GM19351 (cell line): ENCODE results near the gene RABAC1.
"Not testable (repeated sequence)": the region's sequence is repeated elsewhere in the genome, so short reads cannot be mapped to it uniquely, and the experiment has no call there.

Source experiments
- ATAC-seq: cut with Tn5 transposase; IDR thresholded peaks from one replicate; pipeline ENCODE4 v1.9.1; 2021; ENCODE audit warnings: mild to moderate bottlenecking, moderate library complexity; ENCODE audit not compliant: unreplicated experiment

RABAC1 gene

GRCh38 chr19:41947091-41947490 is 12.0 kb downstream of the RABAC1 start:
- no peak for ATAC-seq

GRCh38 chr19:41945135-41945766 is 13.9 kb downstream of the RABAC1 start:
- ATAC-seq, result peak; percentile 88

- no peak for ATAC-seq
Measured at GRCh38 chr19:41944336-41944735, 14.8 kb downstream of the RABAC1 start.

- no peak for ATAC-seq
Measured at GRCh38 chr19:41941410-41942202, 17.5 kb downstream of the RABAC1 start.

GRCh38 chr19:41940731-41941409 is 18.3 kb downstream of the RABAC1 start:
- no peak for ATAC-seq

- no peak for ATAC-seq
Measured at GRCh38 chr19:41939861-41940730, 19.0 kb downstream of the RABAC1 start.

GRCh38 chr19:41939209-41939608 is 19.9 kb downstream of the RABAC1 start:
- ATAC-seq, result not testable (repeated sequence)

- ATAC-seq, result no peak
Measured at GRCh38 chr19:41937525-41938468, 21.3 kb downstream of the RABAC1 start.

GRCh38 chr19:41936961-41937360 is 22.2 kb downstream of the RABAC1 start:
- ATAC-seq, result no peak

GRCh38 chr19:41936416-41936850 is 22.7 kb downstream of the RABAC1 start:
- no peak for ATAC-seq

GRCh38 chr19:41935760-41936415 is 23.2 kb downstream of the RABAC1 start:
- no peak for ATAC-seq

- no peak for ATAC-seq
Measured at GRCh38 chr19:41934849-41935374, 24.2 kb downstream of the RABAC1 start.

- no peak for ATAC-seq
Measured at GRCh38 chr19:41933693-41934426, 25.3 kb downstream of the RABAC1 start.

GRCh38 chr19:41932720-41933332 is 26.3 kb downstream of the RABAC1 start:
- no peak for ATAC-seq

GRCh38 chr19:41932259-41932719 is 26.8 kb downstream of the RABAC1 start:
- ATAC-seq, result no peak

- ATAC-seq, result no peak
Measured at GRCh38 chr19:41930926-41931592, 28.1 kb downstream of the RABAC1 start.

GRCh38 chr19:41930322-41930722 is 28.8 kb downstream of the RABAC1 start:
- no peak for ATAC-seq
